Keratinocyte (primary cell): ENCODE measurements around the gene KCNE1. TPM values are rescaled to one million over a fixed set of nuclear protein-coding genes. Genes with fewer than 3 reads are reported as not detected.

Experiments
- DNase-seq: peaks from one replicate; pipeline ENCODE4 v3.0.0-alpha.2; 2011; ENCODE audit warnings: low read depth, missing footprints, low spot score
- FAIRE-seq: peaks from 2 replicates; lab custom pipeline; 2011; peaks lifted over from hg19 to GRCh38; lab: Jason Lieb, UNC
- H2AFZ ChIP-seq: 2 replicates; pipeline ENCODE4 v1.6.0; 2012; ENCODE audit warnings: low read length, control low read depth, inconsistent platforms; ENCODE audit not compliant: control insufficient read depth
- H3K27ac ChIP-seq: 2 replicates; pipeline ENCODE4 v1.5.1; 2011; ENCODE audit warnings: low read length; ENCODE audit not compliant: control insufficient read depth, insufficient read depth
- H3K27me3 ChIP-seq: 3 replicates; pipeline ENCODE4 v1.6.0; 2011; ENCODE audit warnings: low read length; ENCODE audit not compliant: control insufficient read depth, insufficient read depth; ENCODE audit errors: extremely low read depth
- H3K36me3 ChIP-seq, 2 experiments: 2 replicates in 1 of 2; 3 replicates in 1 of 2; pipeline ENCODE4 v1.5.1; 2011; ENCODE audit warnings: low read length in 2 of 2, mild to moderate bottlenecking in 1 of 2; ENCODE audit not compliant: control insufficient read depth in 2 of 2, insufficient read depth in 2 of 2; ENCODE audit errors: extremely low read depth in 1 of 2
- H3K4me1 ChIP-seq: 3 replicates; pipeline ENCODE4 v1.5.1; 2011; ENCODE audit warnings: low read length; ENCODE audit not compliant: control insufficient read depth, insufficient read depth; ENCODE audit errors: extremely low read depth
- H3K4me2 ChIP-seq: 3 replicates; pipeline ENCODE4 v1.6.0; 2011; ENCODE audit warnings: low read depth, low read length; ENCODE audit not compliant: control insufficient read depth, insufficient read depth; ENCODE audit errors: extremely low read depth
- H3K4me3 ChIP-seq, 3 experiments: fragments of 200-600 bp in 1 of 3; sonication (generic) in 1 of 3; 2 replicates in 2 of 3; 3 replicates in 1 of 3; pipeline ENCODE4 v1.5.1; 2011 to 2016; ENCODE audit warnings: low read length in 3 of 3, mild to moderate bottlenecking in 3 of 3, control low read depth in 2 of 3, inconsistent platforms in 1 of 3, low read depth in 1 of 3, mixed read lengths in 1 of 3, mixed run types in 1 of 3, moderate library complexity in 1 of 3; ENCODE audit not compliant: control insufficient read depth in 2 of 3, insufficient read depth in 2 of 3; ENCODE audit errors: extremely low read depth in 1 of 3
- H3K79me2 ChIP-seq: 2 replicates; pipeline ENCODE4 v1.6.0; 2012; ENCODE audit warnings: low read length; ENCODE audit not compliant: control insufficient read depth, insufficient read depth
- H3K9ac ChIP-seq: 3 replicates; pipeline ENCODE4 v1.6.0; 2011; ENCODE audit warnings: low read length; ENCODE audit not compliant: control insufficient read depth, insufficient read depth; ENCODE audit errors: extremely low read depth
- H3K9me1 ChIP-seq: 3 replicates; pipeline ENCODE4 v1.6.0; 2011; ENCODE audit warnings: low read length; ENCODE audit not compliant: control insufficient read depth, insufficient read depth; ENCODE audit errors: extremely low read depth
- H3K9me3 ChIP-seq: 2 replicates; pipeline ENCODE4 v1.5.1; 2012; ENCODE audit warnings: low read depth, low read length; ENCODE audit not compliant: control insufficient read depth
- H4K20me1 ChIP-seq: 3 replicates; pipeline ENCODE4 v1.6.0; 2011; ENCODE audit warnings: low read length; ENCODE audit not compliant: control insufficient read depth, insufficient read depth; ENCODE audit errors: extremely low read depth
- EZH2 ChIP-seq: IDR thresholded peaks from one replicate; pipeline ENCODE4 v1.6.1; 2012; ENCODE audit warnings: inconsistent platforms, mild to moderate bottlenecking, low read length, moderate library complexity
- dilution Hi-C: fragments of 300-500 bp; cut with MboI; formaldehyde crosslinking; loops from one replicate; pipeline ENCODE4 v1.7.0; 2020; ENCODE audit warnings: low sequenced_read_pairs; ENCODE audit not compliant: extremely low pct_ligation_motif_present
- polyA plus RNA-seq, 5 experiments: library from polyadenylated mRNA; depleted of rRNA in 3 of 5; stranded (reverse) in 3 of 5; stranded (forward) in 1 of 5; unstranded in 1 of 5; fragments of >200 nt; gene quantifications; 1 replicate in 1 of 5; 2 replicates in 3 of 5; 3 replicates in 1 of 5; pipeline versions ENCODE4 v1.2.1 to v1.2.3, GENCODE V29; 2011 to 2012; ENCODE audit warnings: missing spikeins in 2 of 5, low read depth in 1 of 5, low replicate concordance in 1 of 5
- TF ChIP-seq, protein P1 (sequence below), 3 experiments: IDR thresholded peaks in 1 of 3; conservative IDR thresholded peaks in 1 of 3; optimal IDR thresholded peaks in 1 of 3; 2 replicates in 2 of 3; 3 replicates in 1 of 3; pipeline versions ENCODE3 to v1.5.1; 2011; ENCODE audit warnings: low read length in 3 of 3, mild to moderate bottlenecking in 3 of 3, moderate library complexity in 2 of 3, control low read depth in 1 of 3, inconsistent platforms in 1 of 3; ENCODE audit not compliant: insufficient read depth in 2 of 3; ENCODE audit errors: extremely low read depth in 1 of 3

KCNE1 gene
- polyA plus RNA-seq, 1 donor (not counting 4 experiments of a cell fraction or from before 2014, with no cell fraction given) = 0.08 TPM

DNA sequence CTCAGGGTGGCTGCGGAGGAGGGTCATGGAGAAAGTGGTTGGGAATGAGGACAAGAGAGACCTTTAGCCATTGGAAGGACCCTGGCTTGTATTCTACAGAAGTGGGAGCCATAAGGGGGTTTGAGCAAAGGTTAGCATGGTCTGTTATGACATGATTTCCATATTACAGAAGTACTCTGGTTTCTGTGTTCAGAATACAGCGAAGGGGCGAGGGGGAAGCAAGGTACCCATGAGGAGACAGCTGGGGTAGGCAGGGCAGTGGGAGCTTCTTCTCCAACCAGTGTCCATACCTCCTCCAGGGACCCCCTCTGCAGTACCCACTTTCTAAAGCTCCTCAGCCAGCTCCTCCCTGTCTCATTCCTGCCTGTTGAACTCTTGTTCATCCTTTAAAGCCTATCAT lies 21.9 kb upstream of the KCNE1 start:
- no peak for TF ChIP-seq EZH2
- TF ChIP-seq, protein P1, sequence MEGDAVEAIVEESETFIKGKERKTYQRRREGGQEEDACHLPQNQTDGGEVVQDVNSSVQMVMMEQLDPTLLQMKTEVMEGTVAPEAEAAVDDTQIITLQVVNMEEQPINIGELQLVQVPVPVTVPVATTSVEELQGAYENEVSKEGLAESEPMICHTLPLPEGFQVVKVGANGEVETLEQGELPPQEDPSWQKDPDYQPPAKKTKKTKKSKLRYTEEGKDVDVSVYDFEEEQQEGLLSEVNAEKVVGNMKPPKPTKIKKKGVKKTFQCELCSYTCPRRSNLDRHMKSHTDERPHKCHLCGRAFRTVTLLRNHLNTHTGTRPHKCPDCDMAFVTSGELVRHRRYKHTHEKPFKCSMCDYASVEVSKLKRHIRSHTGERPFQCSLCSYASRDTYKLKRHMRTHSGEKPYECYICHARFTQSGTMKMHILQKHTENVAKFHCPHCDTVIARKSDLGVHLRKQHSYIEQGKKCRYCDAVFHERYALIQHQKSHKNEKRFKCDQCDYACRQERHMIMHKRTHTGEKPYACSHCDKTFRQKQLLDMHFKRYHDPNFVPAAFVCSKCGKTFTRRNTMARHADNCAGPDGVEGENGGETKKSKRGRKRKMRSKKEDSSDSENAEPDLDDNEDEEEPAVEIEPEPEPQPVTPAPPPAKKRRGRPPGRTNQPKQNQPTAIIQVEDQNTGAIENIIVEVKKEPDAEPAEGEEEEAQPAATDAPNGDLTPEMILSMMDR (optimal IDR thresholded peaks at IDR 0.05 in 1 of 3, IDR thresholded peaks at IDR 0.05 in 1 of 3, conservative IDR thresholded peaks at IDR 0.05 in 1 of 3; ENCODE audit: extremely low read depth in 1 of 3, insufficient read depth in 2 of 3, low read length in 3 of 3) = no peak
- Histone ChIP-seq H3K4me1 (peaks cover 10% of the 10 kb centered on the region), H3K27ac (no peak overlapping the region), H3K9me1 (no peaks in the 10 kb centered on the region), H3K9ac (no peak overlapping the region), H3K79me2 (no peaks in the 10 kb centered on the region), H3K36me3 (no peaks in the 10 kb centered on the region), H4K20me1 (no peaks in the 10 kb centered on the region), H3K9me3 (no peaks in the 10 kb centered on the region), H2AFZ (no peak overlapping the region), H3K4me3 (no peak overlapping the region), H3K27me3 (no peaks in the 10 kb centered on the region), H3K4me2 (no peak overlapping the region)
- FAIRE-seq (no peak), DNase-seq (no peak)
- dilution Hi-C loops = no loop called here

GRCh38 chr21:34531399-34531798 lies 19.4 kb upstream of the KCNE1 start:
- no peaks in the 10 kb centered on the region for H3K9me1 ChIP-seq
- no peaks in the 10 kb centered on the region for H4K20me1 ChIP-seq
- H3K36me3 ChIP-seq = no peaks in the 10 kb centered on the region
- TF ChIP-seq EZH2 = no peak
- TF ChIP-seq, protein P1 (optimal IDR thresholded peaks at IDR 0.05 in 1 of 3, IDR thresholded peaks at IDR 0.05 in 1 of 3, conservative IDR thresholded peaks at IDR 0.05 in 1 of 3; ENCODE audit: extremely low read depth in 1 of 3, insufficient read depth in 2 of 3, low read length in 3 of 3) = no peak
- dilution Hi-C loops = no loop called here
- H3K27me3 ChIP-seq = no peaks in the 10 kb centered on the region
- H3K9me3 ChIP-seq = no peaks in the 10 kb centered on the region
- H3K79me2 ChIP-seq = no peaks in the 10 kb centered on the region
- H3K4me2 ChIP-seq = no peak overlapping the region
- FAIRE-seq = no peak
- H3K27ac ChIP-seq = no peak overlapping the region
- no peak for DNase-seq
- no peak overlapping the region for H2AFZ ChIP-seq
- no peak overlapping the region for H3K4me3 ChIP-seq
- peaks cover 5% of the 10 kb centered on the region for H3K4me1 ChIP-seq
- no peak overlapping the region for H3K9ac ChIP-seq
